HL-60 (cell line): ENCODE data around the gene MARCHF2.

Experiments used
- DNase-seq, 2 experiments: peaks; one replicate each; pipeline ENCODE4 v3.0.0-alpha.2; 2010 to 2020; ENCODE audit warnings: low read depth in 1 of 2, low spot score in 1 of 2
- H3K27ac ChIP-seq: fragments of 250-450 bp; sonication (Bioruptor Pico); replicated peaks from 2 replicates; pipeline ENCODE4 v1.5.1; 2020; ENCODE audit warnings: mild to moderate bottlenecking, moderate library complexity
- H3K27me3 ChIP-seq: fragments of 250-450 bp; sonication (Bioruptor Pico); 2 replicates; pipeline ENCODE4 v1.5.1; 2021; ENCODE audit warnings: mild to moderate bottlenecking, moderate library complexity; ENCODE audit not compliant: insufficient read depth, poor library complexity, severe bottlenecking
- H3K4me3 ChIP-seq: replicated peaks from 2 replicates; pipeline ENCODE4 v1.5.1; 2011; ENCODE audit warnings: mild to moderate bottlenecking, control low read depth, low read length; ENCODE audit not compliant: insufficient read depth
- GABPA ChIP-seq: IDR thresholded peaks from 2 replicates; pipeline ENCODE4 v1.6.1; 2012; ENCODE audit warnings: low read depth
- POLR2AphosphoS5 ChIP-seq: IDR thresholded peaks from 2 replicates; pipeline ENCODE4 v1.6.1; 2012; ENCODE audit warnings: low read depth
- SPI1 ChIP-seq: IDR thresholded peaks from 2 replicates; pipeline ENCODE4 v1.6.1; 2012; ENCODE audit warnings: low read depth, mild to moderate bottlenecking, borderline replicate concordance
- TF ChIP-seq, protein P1 (sequence below): IDR thresholded peaks from one replicate; pipeline ENCODE4 v1.5.1; 2011; ENCODE audit warnings: low read length, control low read depth, inconsistent platforms; ENCODE audit not compliant: insufficient read depth
- TF ChIP-seq, protein P2 (sequence below): IDR thresholded peaks from 2 replicates; pipeline ENCODE4 v1.6.1; 2012; ENCODE audit warnings: low read depth; ENCODE audit not compliant: insufficient replicate concordance

MARCHF2 gene

DNA sequence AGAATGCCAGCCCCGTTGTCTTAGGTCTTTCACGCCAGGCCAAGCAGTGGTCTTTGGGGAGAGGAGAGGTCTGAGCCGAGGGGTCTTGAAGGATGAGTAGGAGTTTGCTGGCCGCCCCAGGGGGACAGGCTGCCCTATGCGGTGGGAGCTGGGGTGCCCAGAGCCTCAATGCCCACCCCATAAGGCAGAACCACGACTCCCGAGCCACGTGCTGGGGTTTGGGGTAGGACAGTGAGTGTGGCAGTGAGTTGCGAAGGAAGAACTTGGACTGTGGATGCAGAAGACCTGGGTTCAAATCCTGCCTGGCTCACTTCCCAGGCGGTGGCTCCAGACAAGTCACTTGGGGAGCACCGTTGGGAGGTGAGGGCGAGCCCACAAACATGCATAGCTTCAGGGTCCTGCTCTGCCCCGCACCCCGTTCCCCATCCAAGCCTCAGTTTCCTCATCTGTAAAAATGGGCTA is 17.5 kb upstream of the MARCHF2 start:
- no peak for DNase-seq
- Histone ChIP-seq H3K27ac (no peak overlapping the region), H3K4me3 (no peak overlapping the region), H3K27me3 (no peaks in the 10 kb centered on the region)
- TF ChIP-seq, protein P1, sequence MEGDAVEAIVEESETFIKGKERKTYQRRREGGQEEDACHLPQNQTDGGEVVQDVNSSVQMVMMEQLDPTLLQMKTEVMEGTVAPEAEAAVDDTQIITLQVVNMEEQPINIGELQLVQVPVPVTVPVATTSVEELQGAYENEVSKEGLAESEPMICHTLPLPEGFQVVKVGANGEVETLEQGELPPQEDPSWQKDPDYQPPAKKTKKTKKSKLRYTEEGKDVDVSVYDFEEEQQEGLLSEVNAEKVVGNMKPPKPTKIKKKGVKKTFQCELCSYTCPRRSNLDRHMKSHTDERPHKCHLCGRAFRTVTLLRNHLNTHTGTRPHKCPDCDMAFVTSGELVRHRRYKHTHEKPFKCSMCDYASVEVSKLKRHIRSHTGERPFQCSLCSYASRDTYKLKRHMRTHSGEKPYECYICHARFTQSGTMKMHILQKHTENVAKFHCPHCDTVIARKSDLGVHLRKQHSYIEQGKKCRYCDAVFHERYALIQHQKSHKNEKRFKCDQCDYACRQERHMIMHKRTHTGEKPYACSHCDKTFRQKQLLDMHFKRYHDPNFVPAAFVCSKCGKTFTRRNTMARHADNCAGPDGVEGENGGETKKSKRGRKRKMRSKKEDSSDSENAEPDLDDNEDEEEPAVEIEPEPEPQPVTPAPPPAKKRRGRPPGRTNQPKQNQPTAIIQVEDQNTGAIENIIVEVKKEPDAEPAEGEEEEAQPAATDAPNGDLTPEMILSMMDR = no peak
- TF ChIP-seq POLR2AphosphoS5 = no peak
- TF ChIP-seq, protein P2, sequence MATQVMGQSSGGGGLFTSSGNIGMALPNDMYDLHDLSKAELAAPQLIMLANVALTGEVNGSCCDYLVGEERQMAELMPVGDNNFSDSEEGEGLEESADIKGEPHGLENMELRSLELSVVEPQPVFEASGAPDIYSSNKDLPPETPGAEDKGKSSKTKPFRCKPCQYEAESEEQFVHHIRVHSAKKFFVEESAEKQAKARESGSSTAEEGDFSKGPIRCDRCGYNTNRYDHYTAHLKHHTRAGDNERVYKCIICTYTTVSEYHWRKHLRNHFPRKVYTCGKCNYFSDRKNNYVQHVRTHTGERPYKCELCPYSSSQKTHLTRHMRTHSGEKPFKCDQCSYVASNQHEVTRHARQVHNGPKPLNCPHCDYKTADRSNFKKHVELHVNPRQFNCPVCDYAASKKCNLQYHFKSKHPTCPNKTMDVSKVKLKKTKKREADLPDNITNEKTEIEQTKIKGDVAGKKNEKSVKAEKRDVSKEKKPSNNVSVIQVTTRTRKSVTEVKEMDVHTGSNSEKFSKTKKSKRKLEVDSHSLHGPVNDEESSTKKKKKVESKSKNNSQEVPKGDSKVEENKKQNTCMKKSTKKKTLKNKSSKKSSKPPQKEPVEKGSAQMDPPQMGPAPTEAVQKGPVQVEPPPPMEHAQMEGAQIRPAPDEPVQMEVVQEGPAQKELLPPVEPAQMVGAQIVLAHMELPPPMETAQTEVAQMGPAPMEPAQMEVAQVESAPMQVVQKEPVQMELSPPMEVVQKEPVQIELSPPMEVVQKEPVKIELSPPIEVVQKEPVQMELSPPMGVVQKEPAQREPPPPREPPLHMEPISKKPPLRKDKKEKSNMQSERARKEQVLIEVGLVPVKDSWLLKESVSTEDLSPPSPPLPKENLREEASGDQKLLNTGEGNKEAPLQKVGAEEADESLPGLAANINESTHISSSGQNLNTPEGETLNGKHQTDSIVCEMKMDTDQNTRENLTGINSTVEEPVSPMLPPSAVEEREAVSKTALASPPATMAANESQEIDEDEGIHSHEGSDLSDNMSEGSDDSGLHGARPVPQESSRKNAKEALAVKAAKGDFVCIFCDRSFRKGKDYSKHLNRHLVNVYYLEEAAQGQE = no peak

DNA sequence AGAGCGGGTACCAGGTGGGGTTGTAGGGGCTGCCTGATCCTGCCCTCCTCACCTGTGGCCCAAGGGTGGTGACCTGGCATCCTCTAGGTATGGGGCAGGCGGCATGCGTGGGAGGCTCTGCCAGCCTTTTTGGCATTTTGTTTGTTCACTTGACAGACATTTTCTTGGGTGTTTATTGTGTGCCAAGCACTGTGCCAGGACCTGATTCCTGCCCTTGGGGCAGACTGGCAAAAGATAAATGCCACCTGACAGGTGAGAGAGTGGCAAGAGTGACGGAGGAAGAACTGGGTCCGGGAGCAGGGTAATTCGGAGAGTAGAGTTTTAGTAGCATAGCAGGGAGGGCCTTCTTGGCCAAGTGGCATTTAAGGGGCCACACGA is 16.9 kb upstream of the MARCHF2 start:
- DNase-seq = no peak
- Histone ChIP-seq H3K27ac (no peak overlapping the region), H3K27me3 (no peaks in the 10 kb centered on the region), H3K4me3 (no peak overlapping the region)
- TF ChIP-seq, protein P1 = no peak
- TF ChIP-seq SPI1 (no peak), POLR2AphosphoS5 (no peak), GABPA (no peak)

DNA sequence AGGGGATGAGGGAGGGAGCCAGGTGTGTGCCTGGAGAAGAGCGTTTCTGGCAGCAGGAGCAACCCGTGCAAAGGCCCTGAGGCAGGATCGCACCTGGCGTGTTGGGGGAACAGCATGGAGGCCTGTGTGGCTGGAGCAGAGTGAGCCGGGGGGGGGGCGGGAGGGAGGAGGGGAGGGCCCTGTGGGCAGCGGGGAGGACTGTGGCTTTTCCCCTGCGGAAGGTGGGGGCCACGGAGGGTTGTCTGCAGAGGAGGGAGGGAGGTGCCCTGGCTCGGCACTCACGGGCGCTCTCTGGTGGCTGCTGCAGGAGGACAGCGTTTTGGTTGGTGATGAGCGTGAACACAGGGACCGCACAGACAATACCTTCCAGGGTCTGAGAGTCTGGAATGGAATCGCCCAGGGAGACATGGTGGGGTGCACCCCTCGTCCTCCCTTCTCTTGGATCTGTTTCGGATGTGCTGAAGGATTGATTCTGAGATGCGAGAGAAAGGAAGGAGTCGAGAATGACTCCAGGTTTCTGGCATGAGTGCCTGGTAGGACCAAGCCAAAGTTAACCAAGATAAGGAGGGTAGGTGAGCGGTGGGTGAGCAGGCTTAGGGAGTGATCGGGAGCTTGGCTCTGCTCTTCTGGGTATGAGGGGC is 16.4 kb upstream of the MARCHF2 start:
- Histone ChIP-seq H3K27me3 (no peaks in the 10 kb centered on the region), H3K4me3 (no peak overlapping the region), H3K27ac (no peak overlapping the region)
- no peak for TF ChIP-seq SPI1
- TF ChIP-seq, protein P1 = peak; percentile 79
- DNase-seq = peak; percentile 42 to 81

DNA sequence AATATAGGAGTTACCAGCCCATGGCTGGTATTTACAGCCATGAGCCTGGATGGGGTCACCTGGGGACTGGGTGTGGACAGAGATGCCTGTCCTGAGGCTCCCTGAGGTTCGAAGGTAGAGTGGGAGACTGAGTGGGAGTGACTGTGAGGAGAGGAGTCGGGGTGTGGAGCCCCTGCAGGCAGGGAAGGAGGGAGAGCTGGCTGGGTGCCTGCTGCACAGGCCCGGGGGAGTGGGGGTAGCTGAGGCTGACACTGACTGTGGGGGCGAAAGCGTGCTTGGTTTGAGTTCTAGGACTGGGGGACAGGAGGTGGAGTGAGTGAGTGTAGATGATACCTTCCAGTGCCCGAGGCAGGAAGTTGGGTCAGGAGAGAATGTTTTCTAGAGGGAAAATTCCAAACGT is 15.8 kb upstream of the MARCHF2 start:
- H3K4me3 ChIP-seq = no peak overlapping the region
- no peaks in the 10 kb centered on the region for H3K27me3 ChIP-seq
- H3K27ac ChIP-seq = no peak overlapping the region
- no peak for DNase-seq
- TF ChIP-seq, protein P2 = no peak
- no peak for TF ChIP-seq GABPA
- no peak for TF ChIP-seq SPI1
- no peak for TF ChIP-seq POLR2AphosphoS5
- TF ChIP-seq, protein P1 = no peak
